ENCODE measurements around the gene MPV17L2.
A peak's percentile ranks its signal among the peaks of the same experiment; 100 is the strongest.

Gene MPV17L2

GRCh38 chr19:18160493-18160970 is 32.5 kb upstream of the MPV17L2 start:
- no peak for DNase-seq (ENCODE audit: low read depth in 2 of 3, low spot score in 1 of 3)

GRCh38 chr19:18160971-18161635 is 31.9 kb upstream of the MPV17L2 start:
- peak; percentile 64 to 72 (median 71) for DNase-seq (ENCODE audit: low read depth in 2 of 3, low spot score in 1 of 3)

DNA sequence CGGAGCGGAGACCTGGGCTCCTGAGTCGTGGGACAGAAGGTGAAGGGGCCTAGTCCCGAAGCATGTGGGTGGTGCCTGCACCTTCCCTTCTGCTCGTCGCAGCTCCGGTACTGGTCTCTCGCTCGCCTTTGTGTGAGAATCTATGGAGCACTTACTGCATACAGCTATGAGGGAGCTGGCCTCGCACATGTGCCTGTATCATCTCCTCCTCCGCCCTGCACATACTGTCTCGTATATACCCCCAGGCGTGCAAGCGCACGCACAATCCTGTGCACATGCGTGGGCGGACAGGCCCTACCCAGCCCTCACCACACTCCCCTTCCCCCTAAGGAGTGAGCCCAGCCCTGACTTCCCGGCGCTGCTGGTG is 31.4 kb upstream of the MPV17L2 start:
- DNase-seq (ENCODE audit: low read depth in 2 of 3, low spot score in 1 of 3) = no peak

- no peak for DNase-seq (ENCODE audit: low read depth in 2 of 3, low spot score in 1 of 3)
Measured at GRCh38 chr19:18164072-18164471, 28.9 kb upstream of the MPV17L2 start.

- no peak for DNase-seq (ENCODE audit: low read depth in 2 of 3, low spot score in 1 of 3)
Measured at GRCh38 chr19:18165794-18166544, 27.0 kb upstream of the MPV17L2 start.

GRCh38 chr19:18167011-18167410 is 26.0 kb upstream of the MPV17L2 start:
- no peak for DNase-seq (ENCODE audit: low read depth in 2 of 3, low spot score in 1 of 3)

GRCh38 chr19:18167975-18168645 is 24.9 kb upstream of the MPV17L2 start:
- DNase-seq (ENCODE audit: low read depth in 2 of 3, low spot score in 1 of 3) = peak; percentile 50 to 65 (median 50)

DNA sequence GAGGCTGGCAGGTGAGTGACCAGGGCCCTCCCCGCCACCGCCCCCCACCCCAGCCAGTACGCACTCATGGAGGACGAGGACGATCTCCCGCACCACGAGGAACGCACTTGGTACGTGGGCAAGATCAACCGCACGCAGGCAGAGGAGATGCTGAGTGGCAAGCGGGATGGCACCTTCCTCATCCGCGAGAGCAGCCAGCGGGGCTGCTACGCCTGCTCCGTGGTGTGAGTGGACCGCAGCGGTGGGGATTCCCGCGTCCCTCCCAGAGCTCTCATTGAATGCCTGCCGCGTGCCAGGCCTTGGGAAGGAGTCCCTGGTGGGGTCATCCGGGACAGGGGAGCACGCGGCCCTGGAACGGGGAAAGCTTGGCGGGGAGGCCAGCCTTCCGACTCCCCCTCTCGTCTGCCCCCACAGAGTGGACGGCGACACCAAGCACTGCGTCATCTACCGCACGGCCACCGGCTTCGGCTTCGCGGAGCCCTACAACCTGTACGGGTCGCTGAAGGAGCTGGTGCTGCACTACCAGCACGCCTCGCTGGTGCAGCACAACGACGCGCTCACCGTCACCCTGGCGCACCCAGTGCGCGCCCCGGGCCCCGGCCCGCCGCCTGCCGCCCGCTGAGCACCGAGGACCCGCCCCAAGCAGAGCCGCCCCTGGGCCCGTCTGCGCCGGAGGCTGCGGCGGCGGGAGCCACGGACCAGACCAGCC is 24.2 kb upstream of the MPV17L2 start:
- no peak for DNase-seq (ENCODE audit: low read depth in 2 of 3, low spot score in 1 of 3)

GRCh38 chr19:18170714-18171255 is 22.2 kb upstream of the MPV17L2 start:
- DNase-seq (ENCODE audit: low read depth in 2 of 3, low spot score in 1 of 3) = no peak

DNA sequence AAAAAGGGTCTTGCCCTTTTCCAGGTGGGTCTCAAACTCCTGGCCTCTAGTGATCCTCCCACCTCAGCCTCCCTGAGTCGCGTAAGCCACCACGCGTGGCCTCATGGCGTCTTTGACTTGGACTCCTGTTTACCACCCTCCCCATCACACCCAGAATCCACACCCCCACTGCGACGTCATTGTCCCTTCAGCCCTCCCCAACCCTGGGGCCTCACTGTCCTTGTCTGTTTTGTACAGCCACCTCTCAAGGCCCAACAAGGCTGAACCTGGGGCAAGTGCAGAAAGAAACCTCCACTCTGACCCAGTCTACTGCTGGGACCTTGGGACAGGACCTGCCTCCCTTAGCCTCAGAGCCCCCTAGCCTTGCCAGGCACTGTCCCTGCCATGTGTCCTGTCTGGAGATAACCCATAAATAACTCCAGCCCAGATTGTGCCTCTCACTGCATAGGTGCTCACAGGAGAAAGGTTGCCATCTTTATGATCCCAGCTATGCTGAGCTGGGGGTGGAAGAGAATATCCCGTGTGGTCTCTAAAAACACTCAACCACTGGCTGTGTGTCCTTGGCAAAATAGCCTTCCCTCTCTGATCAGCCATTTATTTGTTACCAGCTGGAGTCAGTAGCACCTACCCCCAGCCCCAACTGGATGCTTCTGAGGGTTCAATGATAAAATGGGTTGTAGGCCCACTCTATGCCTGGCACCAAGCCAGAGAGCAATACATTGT is 21.3 kb upstream of the MPV17L2 start:
- no peak for DNase-seq (ENCODE audit: low read depth in 2 of 3, low spot score in 1 of 3)

DNA sequence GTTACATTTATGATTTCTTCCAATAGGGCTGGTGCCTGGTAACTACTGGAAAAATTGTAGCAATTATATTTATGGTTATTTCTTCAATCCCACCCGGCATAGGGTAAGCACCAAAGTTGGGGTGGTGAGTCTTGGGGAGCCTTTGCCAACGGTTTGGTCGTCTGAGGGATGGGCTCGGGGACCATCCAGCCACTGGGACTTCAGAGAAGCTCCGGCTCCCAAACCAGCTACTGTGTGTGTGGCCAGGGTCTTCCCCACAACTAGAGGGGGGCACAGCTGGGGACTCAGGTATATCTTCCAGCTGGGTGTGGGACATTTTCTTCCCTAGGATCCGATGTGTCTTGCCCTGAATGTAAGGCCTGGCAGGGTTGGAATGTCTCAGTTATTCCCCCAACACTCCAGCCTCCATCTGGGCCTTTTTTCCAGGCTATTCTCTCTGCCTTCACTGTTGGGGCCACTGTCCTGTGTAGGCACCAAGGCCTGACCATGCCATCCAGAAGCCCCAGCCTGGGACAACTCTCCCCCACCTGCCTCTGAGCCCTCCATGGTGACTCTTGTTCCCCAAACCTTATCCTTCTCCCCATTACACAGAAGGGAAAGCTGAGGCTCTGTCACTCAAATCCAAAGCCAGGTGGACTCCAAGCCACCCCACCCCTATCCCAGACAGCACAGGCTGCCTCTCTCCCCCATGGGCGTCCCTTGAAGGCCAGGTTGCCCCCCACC is 20.5 kb upstream of the MPV17L2 start:
- DNase-seq (ENCODE audit: low read depth in 2 of 3, low spot score in 1 of 3) = no peak

GRCh38 chr19:18173054-18173571 is 19.9 kb upstream of the MPV17L2 start:
- no peak for DNase-seq (ENCODE audit: low read depth in 2 of 3, low spot score in 1 of 3)

- peak in 1 of 3 donors; percentile 53 for DNase-seq (ENCODE audit: low read depth in 2 of 3, low spot score in 1 of 3)
Measured at GRCh38 chr19:18173572-18174288, 19.3 kb upstream of the MPV17L2 start, which contains the start of gene IFI30. TSS of gene IFI30 (plus strand) at chr19:18173813. CDS start at chr19:18173842, 29 bp downstream.

- DNase-seq (ENCODE audit: low read depth in 2 of 3, low spot score in 1 of 3) = no peak
Measured at GRCh38 chr19:18174983-18175382, 18.0 kb upstream of the MPV17L2 start.

DNA sequence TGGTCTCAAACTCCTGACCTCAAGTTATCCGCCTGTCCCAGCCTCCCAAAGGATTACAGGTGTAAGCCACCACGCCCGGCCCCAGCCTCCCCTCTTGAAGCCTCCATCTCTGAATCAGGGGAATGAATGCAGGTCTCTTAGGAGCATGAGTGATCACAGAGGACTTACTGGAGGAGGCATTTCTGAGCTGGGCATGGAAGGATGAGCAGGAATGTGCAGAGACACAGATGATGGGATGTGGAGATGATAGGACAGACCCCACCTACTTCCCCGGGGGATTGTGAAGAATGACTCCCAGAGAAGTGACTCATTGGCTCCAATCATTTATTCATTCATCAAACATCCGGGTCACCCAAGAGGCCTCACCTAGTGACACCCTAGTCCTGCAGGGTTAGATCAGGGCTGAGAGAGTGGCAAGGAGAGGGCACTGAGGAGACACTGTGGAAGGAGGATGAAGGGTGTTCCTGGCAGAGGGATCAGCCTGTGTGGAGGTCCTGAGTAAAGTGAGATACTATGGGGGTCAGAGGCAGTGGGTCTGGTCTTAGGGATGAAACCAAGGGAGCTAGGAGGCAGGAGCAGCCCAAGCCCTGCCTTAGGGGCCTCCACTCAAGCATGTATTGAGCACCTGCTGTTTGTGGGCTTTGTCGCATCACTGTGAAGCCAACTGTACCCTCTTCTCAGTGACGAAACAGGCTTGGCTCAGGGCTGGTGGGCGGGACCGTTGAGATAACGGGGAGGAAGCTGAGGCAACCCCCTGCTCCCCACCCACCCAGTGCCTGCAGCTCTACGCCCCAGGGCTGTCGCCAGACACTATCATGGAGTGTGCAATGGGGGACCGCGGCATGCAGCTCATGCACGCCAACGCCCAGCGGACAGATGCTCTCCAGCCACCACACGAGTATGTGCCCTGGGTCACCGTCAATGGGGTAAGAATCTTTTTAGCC is 16.4 kb upstream of the MPV17L2 start:
- DNase-seq (ENCODE audit: low read depth in 2 of 3, low spot score in 1 of 3) = no peak

DNA sequence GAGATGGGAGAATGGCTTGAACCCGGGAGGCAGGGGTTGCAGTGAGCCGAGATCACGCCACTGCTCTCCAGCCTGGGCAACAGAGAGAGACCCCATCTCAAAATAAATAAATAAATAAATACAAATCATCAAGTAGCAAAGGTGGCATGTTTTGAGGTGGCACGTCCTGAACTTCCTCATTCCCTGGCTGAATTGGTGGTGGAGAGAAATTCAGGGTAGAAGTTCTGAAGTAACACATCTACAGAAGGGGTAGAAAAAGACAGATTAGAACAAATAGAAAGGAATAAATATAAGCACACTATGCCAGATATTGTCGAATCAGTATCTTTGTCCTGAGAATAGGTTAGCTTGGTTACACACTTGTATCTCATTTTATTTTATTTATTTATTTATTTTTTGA is 13.1 kb upstream of the MPV17L2 start:
- DNase-seq (ENCODE audit: low read depth in 2 of 3, low spot score in 1 of 3) = no peak

DNA sequence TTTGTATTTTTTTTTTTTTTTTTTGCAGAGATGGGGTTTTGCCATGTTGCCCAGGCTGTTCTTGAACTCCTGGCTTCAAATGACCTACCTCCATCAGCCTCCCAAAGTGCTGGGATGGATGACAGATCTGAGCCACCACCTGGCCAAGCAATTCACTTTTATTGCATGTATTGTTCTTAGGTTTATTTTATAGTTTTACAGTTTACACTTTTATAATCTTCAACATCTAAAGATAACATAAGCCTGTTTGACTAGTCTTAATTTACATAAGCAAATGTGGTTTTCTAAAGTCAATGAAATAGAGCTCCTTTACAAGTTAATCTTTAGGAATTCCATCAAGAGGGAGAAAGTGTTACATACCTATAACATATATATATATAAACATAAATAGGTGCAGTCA is 9.5 kb upstream of the MPV17L2 start:
- no peak for DNase-seq (ENCODE audit: low read depth in 2 of 3, low spot score in 1 of 3)

DNA sequence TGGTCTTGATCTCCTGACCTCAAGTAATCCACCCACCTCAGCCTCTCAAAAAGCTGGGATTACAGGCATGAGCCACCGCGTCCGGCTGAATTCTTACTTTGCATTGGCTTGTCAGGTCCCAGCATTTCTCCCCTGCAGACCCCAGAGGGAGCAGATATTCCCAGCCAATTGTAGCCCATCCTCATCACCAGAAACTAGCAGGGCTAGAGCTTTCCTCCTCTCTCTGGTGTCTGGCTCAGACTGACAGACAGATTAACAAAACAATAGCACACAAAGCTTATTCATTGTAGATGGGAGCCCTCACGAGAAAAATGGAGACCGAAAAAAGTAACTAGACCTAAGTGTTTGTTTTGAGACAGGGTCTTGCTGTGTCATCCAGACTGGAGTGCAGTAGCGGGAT is 7.5 kb upstream of the MPV17L2 start:
- DNase-seq (ENCODE audit: low read depth in 2 of 3, low spot score in 1 of 3) = no peak

All from stimulated activated CD4-positive, alpha-beta T cell treated with anti-CD3 and anti-CD28 coated beads, Interleukin-12 subunit alpha, Interleukin-12 subunit beta, amount 100 ng/mL, for 48 hours (primary cell).